Neural cell (in vitro differentiated cells): Measurements from ENCODE around the gene QRICH1. TPM values are rescaled to one million over a fixed set of nuclear protein-coding genes. Genes with fewer than 3 reads are reported as not detected.

Experiments used
- H2AFZ ChIP-seq: fragments of 200-600, 300-800 bp; sonication (generic), shearing (Covaris generic); 2 replicates; pipeline ENCODE4 v1.6.0; 2014; ENCODE audit warnings: low read depth, mild to moderate bottlenecking, antibody characterized with exemption, low read length, moderate library complexity
- H3F3A ChIP-seq: fragments of 200-600 bp; shearing (Covaris generic); 2 replicates; pipeline ENCODE4 v1.6.1; 2016; ENCODE audit warnings: mild to moderate bottlenecking, moderate library complexity, mixed read lengths, antibody characterized with exemption, low read length; ENCODE audit not compliant: insufficient read depth, poor library complexity, severe bottlenecking
- H3K27ac ChIP-seq: fragments of 200-600, 300-800 bp; sonication (generic), shearing (Covaris generic); 2 replicates; pipeline ENCODE4 v1.5.1; 2014; ENCODE audit warnings: mild to moderate bottlenecking, low read length, moderate library complexity
- H3K27me3 ChIP-seq: fragments of 300-800, 200-600 bp; sonication (generic), shearing (Covaris generic); 2 replicates; pipeline ENCODE4 v1.6.0; 2014; ENCODE audit warnings: mild to moderate bottlenecking, low read depth, low read length, moderate library complexity; ENCODE audit not compliant: insufficient read depth
- H3K36me3 ChIP-seq: fragments of 300-800, 200-600 bp; sonication (generic), shearing (Covaris generic); 2 replicates; pipeline ENCODE4 v1.5.1; 2014; ENCODE audit warnings: mild to moderate bottlenecking, antibody characterized with exemption, low read length, moderate library complexity; ENCODE audit not compliant: insufficient read depth
- H3K4me2 ChIP-seq: fragments of 300-800, 200-600 bp; sonication (generic), shearing (Covaris generic); 2 replicates; pipeline ENCODE4 v1.6.0; 2014; ENCODE audit warnings: mild to moderate bottlenecking, low read length
- H3K4me3 ChIP-seq: fragments of 300-800, 200-600 bp; sonication (generic), shearing (Covaris generic); 2 replicates; pipeline ENCODE4 v1.5.1; 2014; ENCODE audit warnings: mild to moderate bottlenecking, low read length, moderate library complexity
- H3K79me2 ChIP-seq: fragments of 200-600 bp; shearing (Covaris generic); replicated peaks from 2 replicates; pipeline ENCODE4 v1.6.0; 2014; ENCODE audit warnings: mild to moderate bottlenecking, low read length, moderate library complexity; ENCODE audit not compliant: insufficient read depth
- H3K9ac ChIP-seq: fragments of 300-800, 200-600 bp; sonication (generic), shearing (Covaris generic); 2 replicates; pipeline ENCODE4 v1.6.1; 2016; ENCODE audit warnings: mild to moderate bottlenecking, low read length, mixed read lengths
- H3K9me2 ChIP-seq: fragments of 200-600 bp; shearing (Covaris generic); 2 replicates; pipeline ENCODE4 v1.6.1; 2016; ENCODE audit warnings: mild to moderate bottlenecking, low read length, mixed read lengths; ENCODE audit not compliant: insufficient read depth
- H3K9me3 ChIP-seq: fragments of 200-600, 300-800 bp; sonication (generic), shearing (Covaris generic); 2 replicates; pipeline ENCODE4 v1.6.1; 2016; ENCODE audit warnings: mild to moderate bottlenecking, mixed run types, low read length, moderate library complexity, mixed read lengths
- H4K20me1 ChIP-seq: fragments of 200-600 bp; shearing (Covaris generic); 2 replicates; pipeline ENCODE4 v1.6.1; 2016; ENCODE audit warnings: mild to moderate bottlenecking, mixed run types; ENCODE audit not compliant: insufficient read depth
- EP300 ChIP-seq: fragments of 450-650 bp; conservative IDR thresholded peaks from 2 replicates; pipeline ENCODE4 v1.6.1; 2014; ENCODE audit warnings: antibody characterized with exemption, mild to moderate bottlenecking, moderate library complexity; ENCODE audit not compliant: poor library complexity, severe bottlenecking
- EZH2 ChIP-seq: fragments of 200-600, 300-800 bp; shearing (Covaris generic), sonication (generic); IDR thresholded peaks from 2 replicates; pipeline ENCODE4 v1.6.1; 2014; ENCODE audit warnings: antibody characterized with exemption, low read length, borderline replicate concordance, mild to moderate bottlenecking; ENCODE audit not compliant: insufficient read depth, poor library complexity, severe bottlenecking
- MXI1 ChIP-seq: fragments of 450-650 bp; conservative IDR thresholded peaks from 2 replicates; pipeline ENCODE4 v1.6.1; 2014; ENCODE audit warnings: antibody characterized with exemption, mild to moderate bottlenecking; ENCODE audit not compliant: poor library complexity, severe bottlenecking
- POLR2AphosphoS5 ChIP-seq: IDR thresholded peaks from 2 replicates; pipeline ENCODE4 v1.6.1; 2012
- RAD21 ChIP-seq: fragments of 450-650 bp; conservative IDR thresholded peaks from 2 replicates; pipeline ENCODE4 v1.6.1; 2014; ENCODE audit warnings: antibody characterized with exemption, mild to moderate bottlenecking, moderate library complexity
- SMC3 ChIP-seq: fragments of 450-650 bp; conservative IDR thresholded peaks from 2 replicates; pipeline ENCODE4 v1.6.1; 2014; ENCODE audit warnings: antibody characterized with exemption, mild to moderate bottlenecking, moderate library complexity; ENCODE audit not compliant: poor library complexity
- TAF1 ChIP-seq: IDR thresholded peaks from 2 replicates; pipeline ENCODE4 v1.6.1; 2012; ENCODE audit warnings: low read depth
- polyA plus RNA-seq: library from polyadenylated mRNA; depleted of rRNA; stranded (reverse); fragments of >200 nt; gene quantifications from 2 replicates; pipeline ENCODE4 v1.2.3, GENCODE V29; 2014
- TF ChIP-seq, protein P1 (sequence below): IDR thresholded peaks from 2 replicates; pipeline ENCODE4 v1.6.1; 2012; ENCODE audit warnings: borderline replicate concordance
- TF ChIP-seq, protein P2 (sequence below): fragments of 450-650 bp; IDR thresholded peaks from 2 replicates; pipeline ENCODE4 v1.5.1; 2014; ENCODE audit warnings: antibody characterized with exemption, mild to moderate bottlenecking, moderate library complexity; ENCODE audit not compliant: poor library complexity, severe bottlenecking

Gene QRICH1
- polyA plus RNA-seq, 1 donor from 2014 or later, result 87.5 TPM

DNA sequence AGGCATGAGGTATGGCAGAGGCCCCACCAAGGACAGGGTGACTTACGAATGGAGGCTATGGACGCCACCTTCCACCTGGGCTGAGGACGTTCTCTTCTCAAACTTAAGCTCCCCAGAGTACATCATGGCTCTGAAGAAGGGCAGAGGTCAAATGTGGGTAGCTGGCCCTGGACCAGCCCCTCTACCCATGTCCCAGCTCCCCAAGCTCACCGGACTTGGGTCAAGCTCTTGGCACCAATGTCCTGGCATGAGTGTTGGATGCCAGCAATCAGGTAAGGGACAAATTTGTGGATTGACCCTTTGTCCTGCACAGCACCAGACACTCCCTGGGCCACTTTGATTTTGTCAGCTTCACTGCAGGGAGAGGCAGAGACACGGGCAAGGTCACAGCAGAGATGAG lies 69.4 kb downstream of the QRICH1 start:
- Histone ChIP-seq H3K79me2 (peaks cover 23% of the 10 kb centered on the region), H3K27ac (no peak overlapping the region), H4K20me1 (no peaks in the 10 kb centered on the region), H3K27me3 (no peaks in the 10 kb centered on the region), H3K4me2 (no peak overlapping the region), H3K9me3 (no peaks in the 10 kb centered on the region), H3K9me2 (no peaks in the 10 kb centered on the region), H3F3A (no peaks in the 10 kb centered on the region), H3K36me3 (no peaks in the 10 kb centered on the region), H3K9ac (no peak overlapping the region), H2AFZ (no peak overlapping the region), H3K4me3 (no peak overlapping the region)
- TF ChIP-seq EZH2, result no peak
- no peak for TF ChIP-seq MXI1
- TF ChIP-seq, protein P1, sequence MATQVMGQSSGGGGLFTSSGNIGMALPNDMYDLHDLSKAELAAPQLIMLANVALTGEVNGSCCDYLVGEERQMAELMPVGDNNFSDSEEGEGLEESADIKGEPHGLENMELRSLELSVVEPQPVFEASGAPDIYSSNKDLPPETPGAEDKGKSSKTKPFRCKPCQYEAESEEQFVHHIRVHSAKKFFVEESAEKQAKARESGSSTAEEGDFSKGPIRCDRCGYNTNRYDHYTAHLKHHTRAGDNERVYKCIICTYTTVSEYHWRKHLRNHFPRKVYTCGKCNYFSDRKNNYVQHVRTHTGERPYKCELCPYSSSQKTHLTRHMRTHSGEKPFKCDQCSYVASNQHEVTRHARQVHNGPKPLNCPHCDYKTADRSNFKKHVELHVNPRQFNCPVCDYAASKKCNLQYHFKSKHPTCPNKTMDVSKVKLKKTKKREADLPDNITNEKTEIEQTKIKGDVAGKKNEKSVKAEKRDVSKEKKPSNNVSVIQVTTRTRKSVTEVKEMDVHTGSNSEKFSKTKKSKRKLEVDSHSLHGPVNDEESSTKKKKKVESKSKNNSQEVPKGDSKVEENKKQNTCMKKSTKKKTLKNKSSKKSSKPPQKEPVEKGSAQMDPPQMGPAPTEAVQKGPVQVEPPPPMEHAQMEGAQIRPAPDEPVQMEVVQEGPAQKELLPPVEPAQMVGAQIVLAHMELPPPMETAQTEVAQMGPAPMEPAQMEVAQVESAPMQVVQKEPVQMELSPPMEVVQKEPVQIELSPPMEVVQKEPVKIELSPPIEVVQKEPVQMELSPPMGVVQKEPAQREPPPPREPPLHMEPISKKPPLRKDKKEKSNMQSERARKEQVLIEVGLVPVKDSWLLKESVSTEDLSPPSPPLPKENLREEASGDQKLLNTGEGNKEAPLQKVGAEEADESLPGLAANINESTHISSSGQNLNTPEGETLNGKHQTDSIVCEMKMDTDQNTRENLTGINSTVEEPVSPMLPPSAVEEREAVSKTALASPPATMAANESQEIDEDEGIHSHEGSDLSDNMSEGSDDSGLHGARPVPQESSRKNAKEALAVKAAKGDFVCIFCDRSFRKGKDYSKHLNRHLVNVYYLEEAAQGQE, result no peak
- TF ChIP-seq EP300, result no peak
- no peak for TF ChIP-seq TAF1
- TF ChIP-seq POLR2AphosphoS5, result no peak
- TF ChIP-seq, protein P2, sequence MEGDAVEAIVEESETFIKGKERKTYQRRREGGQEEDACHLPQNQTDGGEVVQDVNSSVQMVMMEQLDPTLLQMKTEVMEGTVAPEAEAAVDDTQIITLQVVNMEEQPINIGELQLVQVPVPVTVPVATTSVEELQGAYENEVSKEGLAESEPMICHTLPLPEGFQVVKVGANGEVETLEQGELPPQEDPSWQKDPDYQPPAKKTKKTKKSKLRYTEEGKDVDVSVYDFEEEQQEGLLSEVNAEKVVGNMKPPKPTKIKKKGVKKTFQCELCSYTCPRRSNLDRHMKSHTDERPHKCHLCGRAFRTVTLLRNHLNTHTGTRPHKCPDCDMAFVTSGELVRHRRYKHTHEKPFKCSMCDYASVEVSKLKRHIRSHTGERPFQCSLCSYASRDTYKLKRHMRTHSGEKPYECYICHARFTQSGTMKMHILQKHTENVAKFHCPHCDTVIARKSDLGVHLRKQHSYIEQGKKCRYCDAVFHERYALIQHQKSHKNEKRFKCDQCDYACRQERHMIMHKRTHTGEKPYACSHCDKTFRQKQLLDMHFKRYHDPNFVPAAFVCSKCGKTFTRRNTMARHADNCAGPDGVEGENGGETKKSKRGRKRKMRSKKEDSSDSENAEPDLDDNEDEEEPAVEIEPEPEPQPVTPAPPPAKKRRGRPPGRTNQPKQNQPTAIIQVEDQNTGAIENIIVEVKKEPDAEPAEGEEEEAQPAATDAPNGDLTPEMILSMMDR, result no peak
- no peak for TF ChIP-seq RAD21
- TF ChIP-seq SMC3, result no peak

GRCh38 chr3:49023775-49024174 lies 70.1 kb downstream of the QRICH1 start:
- H2AFZ ChIP-seq, result no peak overlapping the region
- no peak overlapping the region for H3K4me3 ChIP-seq
- H3F3A ChIP-seq, result no peaks in the 10 kb centered on the region
- H3K9me2 ChIP-seq, result no peaks in the 10 kb centered on the region
- TF ChIP-seq SMC3 (no peak), EZH2 (no peak), EP300 (no peak), MXI1 (no peak), POLR2AphosphoS5 (no peak), TAF1 (no peak)
- H4K20me1 ChIP-seq, result no peaks in the 10 kb centered on the region
- no peak overlapping the region for H3K27ac ChIP-seq
- H3K27me3 ChIP-seq, result no peaks in the 10 kb centered on the region
- no peak overlapping the region for H3K4me2 ChIP-seq
- no peak overlapping the region for H3K9ac ChIP-seq
- no peaks in the 10 kb centered on the region for H3K36me3 ChIP-seq
- H3K79me2 ChIP-seq, result peaks cover 23% of the 10 kb centered on the region
- H3K9me3 ChIP-seq, result no peaks in the 10 kb centered on the region
